SK-N-SH (cell line): ENCODE results near the gene SCGB1C1. TPM values are rescaled to one million over a fixed set of nuclear protein-coding genes. Genes with fewer than 3 reads are reported as not detected.

Experiments used
- CTCF ChIA-PET: fragments of 300-600, 350-600 bp; formaldehyde crosslinking; extraction: SDS; loops from one replicate; lab custom pipeline; 2021; lab: Yijun Ruan, JAX
- POLR2A ChIA-PET: fragments of 350-600 bp; sonication (Branson Sonifier 250); formaldehyde crosslinking; extraction: SDS; loops from one replicate; lab custom pipeline; 2020; ENCODE audit warnings: antibody characterized with exemption, inconsistent platforms; lab: Yijun Ruan, JAX
- DNase-seq: peaks from one replicate; pipeline ENCODE4 v3.0.0; 2012
- H2AFZ ChIP-seq: fragments of 200-600 bp; sonication (generic); 2 replicates; pipeline ENCODE4 v1.8.1; 2016; ENCODE audit warnings: antibody characterized with exemption, mild to moderate bottlenecking, low read depth
- H3F3A ChIP-seq: fragments of 200-600 bp; sonication (generic); replicated peaks from 2 replicates; pipeline ENCODE3; 2016; ENCODE audit warnings: antibody characterized with exemption, mild to moderate bottlenecking; ENCODE audit not compliant: insufficient read depth
- H3K27ac ChIP-seq, 2 experiments: fragments of 200-500 bp in 1 of 2; fragments of 200-600 bp in 1 of 2; sonication (Bioruptor generic) in 1 of 2; sonication (generic), shearing (Covaris generic) in 1 of 2; 2 replicates each; pipeline versions ENCODE4 v1.5.1 to v1.6.1; 2014 to 2016; ENCODE audit warnings: low read depth in 2 of 2, inconsistent platforms in 1 of 2, low read length in 1 of 2, mild to moderate bottlenecking in 1 of 2, mixed read lengths in 1 of 2
- H3K27me3 ChIP-seq: fragments of 200-600 bp; sonication (generic), shearing (Covaris generic); 2 replicates; pipeline ENCODE4 v1.6.1; 2016; ENCODE audit warnings: mixed run types; ENCODE audit not compliant: insufficient read depth
- H3K36me3 ChIP-seq, 2 experiments: fragments of 200-500 bp in 1 of 2; fragments of 200-600 bp in 1 of 2; sonication (Bioruptor generic) in 1 of 2; sonication (generic) in 1 of 2; replicated peaks in 1 of 2; 2 replicates each; pipeline versions ENCODE3 to v1.5.1; 2014 to 2016; ENCODE audit warnings: low read length in 1 of 2, mild to moderate bottlenecking in 1 of 2; ENCODE audit not compliant: insufficient read depth in 2 of 2, control insufficient read depth in 1 of 2
- H3K4me1 ChIP-seq, 2 experiments: fragments of 200-500 bp in 1 of 2; fragments of 200-600 bp in 1 of 2; sonication (Bioruptor generic) in 1 of 2; sonication (generic), shearing (Covaris generic) in 1 of 2; 2 replicates each; pipeline versions ENCODE4 v1.5.1 to v1.6.1; 2014 to 2016; ENCODE audit warnings: low read depth in 1 of 2, low read length in 1 of 2, mixed run types in 1 of 2; ENCODE audit not compliant: insufficient read depth in 2 of 2, control insufficient read depth in 1 of 2
- H3K4me2 ChIP-seq: fragments of 200-600 bp; sonication (generic), shearing (Covaris generic); 2 replicates; pipeline ENCODE4 v1.6.1; 2017; ENCODE audit warnings: mixed run types
- H3K4me3 ChIP-seq, 2 experiments: fragments of 200-500 bp in 1 of 2; fragments of 200-600 bp in 1 of 2; sonication (Bioruptor generic) in 1 of 2; sonication (generic), shearing (Covaris generic) in 1 of 2; 2 replicates each; pipeline versions ENCODE4 v1.5.1 to v1.8.1; 2014 to 2016; ENCODE audit warnings: low read depth in 2 of 2, inconsistent platforms in 1 of 2, low read length in 1 of 2, mild to moderate bottlenecking in 1 of 2, mixed read lengths in 1 of 2, moderate library complexity in 1 of 2
- H3K79me2 ChIP-seq: fragments of 200-600 bp; sonication (generic); 2 replicates; pipeline ENCODE4 v1.8.1; 2017; ENCODE audit warnings: mild to moderate bottlenecking; ENCODE audit not compliant: insufficient read depth
- H3K9ac ChIP-seq: fragments of 200-600 bp; sonication (generic); 2 replicates; pipeline ENCODE4 v1.6.1; 2017; ENCODE audit warnings: mixed run types
- H3K9me2 ChIP-seq: fragments of 200-600 bp; sonication (generic); 2 replicates; pipeline ENCODE4 v1.6.1; 2017; ENCODE audit warnings: mixed run types
- H3K9me3 ChIP-seq: fragments of 200-600 bp; sonication (generic); 2 replicates; pipeline ENCODE4 v1.6.1; 2017; ENCODE audit warnings: mixed run types, mild to moderate bottlenecking, moderate library complexity
- H4K20me1 ChIP-seq: fragments of 200-600 bp; sonication (generic); 2 replicates; pipeline ENCODE4 v1.6.1; 2017; ENCODE audit warnings: mild to moderate bottlenecking, mixed run types; ENCODE audit not compliant: insufficient read depth
- CHD2 ChIP-seq: fragments of 150-350 bp; IDR thresholded peaks from 2 replicates; pipeline ENCODE4 v1.6.1; 2018; ENCODE audit warnings: low read length; ENCODE audit not compliant: partially characterized antibody
- EP300 ChIP-seq, 2 experiments: IDR thresholded peaks; 2 replicates each; pipeline versions ENCODE4 v1.4.0 to v1.6.1; 2012; ENCODE audit warnings: borderline replicate concordance in 1 of 2, low read depth in 1 of 2, low read length in 1 of 2
- EZH2phosphoT487 ChIP-seq: fragments of 200-600 bp; sonication (generic); IDR thresholded peaks from 2 replicates; pipeline ENCODE4 v1.6.1; 2017; ENCODE audit warnings: low read depth, mixed run types, mild to moderate bottlenecking, antibody characterized with exemption, moderate library complexity, borderline replicate concordance
- FOSL2 ChIP-seq: IDR thresholded peaks from 2 replicates; pipeline ENCODE4 v1.4.0; 2012; ENCODE audit warnings: low read depth, mild to moderate bottlenecking, moderate library complexity, borderline replicate concordance
- FOXM1 ChIP-seq: IDR thresholded peaks from 2 replicates; pipeline ENCODE4 v1.4.0; 2012; ENCODE audit warnings: low read depth, mild to moderate bottlenecking
- GABPA ChIP-seq: IDR thresholded peaks from 2 replicates; pipeline ENCODE4 v1.4.0; 2012; ENCODE audit warnings: low read depth, mild to moderate bottlenecking
- GATA2 ChIP-seq: sonication (generic); formaldehyde crosslinking; IDR thresholded peaks from 2 replicates; pipeline ENCODE4 v1.5.0; 2020; ENCODE audit warnings: mild to moderate bottlenecking, missing genetic modification reagents
- JUND ChIP-seq: IDR thresholded peaks from 2 replicates; pipeline ENCODE4 v1.4.0; 2012
- MEF2A ChIP-seq: IDR thresholded peaks from 2 replicates; pipeline ENCODE4 v1.4.0; 2012; ENCODE audit warnings: low read depth, borderline replicate concordance
- RAD21 ChIP-seq: IDR thresholded peaks from 2 replicates; pipeline ENCODE4 v1.6.1; 2012; ENCODE audit warnings: mild to moderate bottlenecking, low read length
- SIN3A ChIP-seq: IDR thresholded peaks from 2 replicates; pipeline ENCODE4 v1.6.1; 2012; ENCODE audit warnings: low read depth, mild to moderate bottlenecking, low read length, moderate library complexity, borderline replicate concordance
- TAF1 ChIP-seq: IDR thresholded peaks from 2 replicates; pipeline ENCODE4 v1.6.1; 2012; ENCODE audit warnings: low read depth, mild to moderate bottlenecking, low read length, moderate library complexity, borderline replicate concordance
- WGBS: methylation state at CpG from one replicate; pipeline ENCODE4 v1.1.6; 2017; ENCODE audit warnings: low lambda C conversion rate; 5-methylcytosine and 5-hydroxymethylcytosine counted together
- polyA plus RNA-seq, 3 experiments: library from polyadenylated mRNA; depleted of rRNA; stranded (reverse); fragments of >200 nt; gene quantifications; 2 replicates each; pipeline ENCODE4 v1.2.3, GENCODE V29; 2012
- TF ChIP-seq, protein P1 (sequence below): IDR thresholded peaks from 2 replicates; pipeline ENCODE4 v1.4.0; 2012; ENCODE audit warnings: low read depth, borderline replicate concordance
- TF ChIP-seq, protein P2 (sequence below): IDR thresholded peaks from 2 replicates; pipeline ENCODE4 v1.6.1; 2012; ENCODE audit warnings: mild to moderate bottlenecking, low read depth, low read length, moderate library complexity

SCGB1C1 gene
- polyA plus RNA-seq, 1 of the 3 experiments (the other 2 are of a cell fraction): not detected

DNA sequence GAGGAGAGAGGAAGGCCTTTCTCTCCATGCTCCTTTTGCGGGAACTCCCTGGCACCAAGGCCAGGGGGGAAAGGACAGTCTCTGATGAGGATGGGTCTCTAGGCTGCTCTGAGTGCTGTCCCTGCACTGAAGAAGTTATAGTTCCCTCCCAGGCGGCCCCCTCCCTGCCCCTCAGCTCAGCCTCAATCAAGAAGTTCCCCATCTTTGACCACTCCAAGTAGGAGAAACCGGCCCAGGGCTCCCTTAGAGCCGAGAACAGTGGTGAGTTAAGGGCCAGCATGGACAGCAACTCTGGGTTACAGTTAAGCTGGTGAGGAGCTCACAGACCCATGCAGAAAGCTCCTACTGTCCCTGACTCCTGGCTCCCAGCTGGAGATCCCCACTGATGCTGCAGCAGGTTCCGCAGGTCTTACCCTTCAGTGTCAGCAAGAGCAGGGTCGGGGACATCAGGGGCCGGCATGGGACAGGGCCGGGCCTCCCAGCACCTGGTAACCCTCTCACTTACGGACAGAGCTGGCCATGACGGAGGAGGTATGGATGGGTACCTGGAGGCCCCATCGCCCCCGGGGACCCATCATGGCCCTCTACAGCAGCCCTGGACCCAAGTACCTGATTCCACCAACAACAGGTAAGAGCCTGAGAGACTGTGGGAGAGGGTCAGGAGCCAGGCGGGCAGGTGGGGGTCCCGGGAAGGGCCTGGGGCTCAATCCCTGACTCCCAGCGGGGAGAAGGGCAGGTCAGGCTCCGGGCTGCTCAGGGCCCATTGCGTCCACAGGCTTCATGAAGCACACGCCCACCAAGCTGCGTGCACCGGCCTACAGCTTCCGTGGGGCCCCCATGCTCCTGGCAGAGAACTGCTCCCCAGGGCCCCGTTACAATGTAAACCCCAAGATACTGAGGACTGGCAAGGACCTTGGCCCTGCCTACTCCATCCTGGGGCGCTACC is 4.2 kb downstream of the SCGB1C1 start (continued):
- TF ChIP-seq EP300 (IDR thresholded peaks at IDR 0.05; ENCODE audit: borderline replicate concordance in 1 of 2, low read depth in 1 of 2, low read length in 1 of 2): no peak
- no peak for TF ChIP-seq CHD2
- no peak for TF ChIP-seq JUND

DNA sequence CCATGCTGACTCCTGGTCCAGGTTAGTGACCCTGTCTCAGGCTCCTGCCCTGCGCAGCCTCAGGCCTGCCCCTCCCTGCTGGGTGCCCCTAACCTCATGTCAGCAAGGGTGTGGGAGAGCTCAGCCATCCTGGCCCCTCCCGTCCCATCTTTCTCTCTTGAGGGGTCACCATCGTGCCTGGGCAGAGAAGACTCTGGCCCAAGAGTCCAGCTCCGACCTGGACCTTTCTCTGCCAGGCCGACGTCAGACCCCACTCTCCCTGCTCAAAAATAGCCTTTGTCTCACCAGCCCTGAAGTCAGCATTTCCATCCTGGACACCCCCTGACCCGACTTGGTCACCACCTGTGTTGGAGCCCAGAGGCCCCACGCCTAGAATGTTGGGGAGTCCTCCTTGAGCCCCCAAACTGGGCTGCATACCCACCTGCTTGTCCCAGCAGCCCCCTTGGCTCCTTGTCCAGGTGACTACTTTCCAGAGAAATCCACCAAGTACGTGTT is 4.9 kb downstream of the SCGB1C1 start:
- no peak overlapping the region for H3K9ac ChIP-seq
- no peaks in the 10 kb centered on the region for H3K9me2 ChIP-seq
- H3K79me2 ChIP-seq: no peaks in the 10 kb centered on the region
- no peak overlapping the region for H3K4me3 ChIP-seq
- H3K4me1 ChIP-seq: no peaks in the 10 kb centered on the region
- POLR2A ChIA-PET: no interaction called here
- CTCF ChIA-PET: interaction anchor here (1.0 to 1.2 kb wide), 3 partner anchors 31 to 321 kb away, joined by 3 to 5 read pairs (median 3); no protein-coding TSS in a partner anchor
- H2AFZ ChIP-seq: no peak overlapping the region
- no peak overlapping the region for H3K4me2 ChIP-seq
- no peaks in the 10 kb centered on the region for H3F3A ChIP-seq
- peaks cover 4% of the 10 kb centered on the region; the same call in 1 of the 2 replicates for H4K20me1 ChIP-seq
- H3K9me3 ChIP-seq: no peaks in the 10 kb centered on the region
- H3K27ac ChIP-seq: no peak overlapping the region
- no peak for TF ChIP-seq FOSL2
- TF ChIP-seq, protein P1, sequence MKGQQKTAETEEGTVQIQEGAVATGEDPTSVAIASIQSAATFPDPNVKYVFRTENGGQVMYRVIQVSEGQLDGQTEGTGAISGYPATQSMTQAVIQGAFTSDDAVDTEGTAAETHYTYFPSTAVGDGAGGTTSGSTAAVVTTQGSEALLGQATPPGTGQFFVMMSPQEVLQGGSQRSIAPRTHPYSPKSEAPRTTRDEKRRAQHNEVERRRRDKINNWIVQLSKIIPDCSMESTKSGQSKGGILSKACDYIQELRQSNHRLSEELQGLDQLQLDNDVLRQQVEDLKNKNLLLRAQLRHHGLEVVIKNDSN: no peak
- no peak for TF ChIP-seq MEF2A
- TF ChIP-seq FOXM1: no peak
- TF ChIP-seq GATA2 (CRISPR knock-in tag): no peak
- TF ChIP-seq, protein P2, sequence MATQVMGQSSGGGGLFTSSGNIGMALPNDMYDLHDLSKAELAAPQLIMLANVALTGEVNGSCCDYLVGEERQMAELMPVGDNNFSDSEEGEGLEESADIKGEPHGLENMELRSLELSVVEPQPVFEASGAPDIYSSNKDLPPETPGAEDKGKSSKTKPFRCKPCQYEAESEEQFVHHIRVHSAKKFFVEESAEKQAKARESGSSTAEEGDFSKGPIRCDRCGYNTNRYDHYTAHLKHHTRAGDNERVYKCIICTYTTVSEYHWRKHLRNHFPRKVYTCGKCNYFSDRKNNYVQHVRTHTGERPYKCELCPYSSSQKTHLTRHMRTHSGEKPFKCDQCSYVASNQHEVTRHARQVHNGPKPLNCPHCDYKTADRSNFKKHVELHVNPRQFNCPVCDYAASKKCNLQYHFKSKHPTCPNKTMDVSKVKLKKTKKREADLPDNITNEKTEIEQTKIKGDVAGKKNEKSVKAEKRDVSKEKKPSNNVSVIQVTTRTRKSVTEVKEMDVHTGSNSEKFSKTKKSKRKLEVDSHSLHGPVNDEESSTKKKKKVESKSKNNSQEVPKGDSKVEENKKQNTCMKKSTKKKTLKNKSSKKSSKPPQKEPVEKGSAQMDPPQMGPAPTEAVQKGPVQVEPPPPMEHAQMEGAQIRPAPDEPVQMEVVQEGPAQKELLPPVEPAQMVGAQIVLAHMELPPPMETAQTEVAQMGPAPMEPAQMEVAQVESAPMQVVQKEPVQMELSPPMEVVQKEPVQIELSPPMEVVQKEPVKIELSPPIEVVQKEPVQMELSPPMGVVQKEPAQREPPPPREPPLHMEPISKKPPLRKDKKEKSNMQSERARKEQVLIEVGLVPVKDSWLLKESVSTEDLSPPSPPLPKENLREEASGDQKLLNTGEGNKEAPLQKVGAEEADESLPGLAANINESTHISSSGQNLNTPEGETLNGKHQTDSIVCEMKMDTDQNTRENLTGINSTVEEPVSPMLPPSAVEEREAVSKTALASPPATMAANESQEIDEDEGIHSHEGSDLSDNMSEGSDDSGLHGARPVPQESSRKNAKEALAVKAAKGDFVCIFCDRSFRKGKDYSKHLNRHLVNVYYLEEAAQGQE: no peak
- no peak for TF ChIP-seq RAD21
- no peak for TF ChIP-seq TAF1
- no peak for TF ChIP-seq EZH2phosphoT487
- no peak for TF ChIP-seq SIN3A
- TF ChIP-seq EP300 (IDR thresholded peaks at IDR 0.05; ENCODE audit: borderline replicate concordance in 1 of 2, low read depth in 1 of 2, low read length in 1 of 2): no peak
- no peak for TF ChIP-seq GABPA
- WGBS: 75% methylated on average over 5 of the region's 9 CpGs
- DNase-seq: no peak
- H3K27me3 ChIP-seq: no peaks in the 10 kb centered on the region
- H3K36me3 ChIP-seq: peaks cover 8 to 9% of the 10 kb centered on the region in 2 experiments
